HG03060 (cell line): Measurements from ENCODE around the gene GET3.

Experiments used
- ATAC-seq: cut with Tn5 transposase; IDR thresholded peaks from one replicate; pipeline ENCODE4 v1.9.1; 2021; ENCODE audit warnings: low read depth, moderate number of reproducible peaks; ENCODE audit not compliant: unreplicated experiment

The GET3 gene

DNA sequence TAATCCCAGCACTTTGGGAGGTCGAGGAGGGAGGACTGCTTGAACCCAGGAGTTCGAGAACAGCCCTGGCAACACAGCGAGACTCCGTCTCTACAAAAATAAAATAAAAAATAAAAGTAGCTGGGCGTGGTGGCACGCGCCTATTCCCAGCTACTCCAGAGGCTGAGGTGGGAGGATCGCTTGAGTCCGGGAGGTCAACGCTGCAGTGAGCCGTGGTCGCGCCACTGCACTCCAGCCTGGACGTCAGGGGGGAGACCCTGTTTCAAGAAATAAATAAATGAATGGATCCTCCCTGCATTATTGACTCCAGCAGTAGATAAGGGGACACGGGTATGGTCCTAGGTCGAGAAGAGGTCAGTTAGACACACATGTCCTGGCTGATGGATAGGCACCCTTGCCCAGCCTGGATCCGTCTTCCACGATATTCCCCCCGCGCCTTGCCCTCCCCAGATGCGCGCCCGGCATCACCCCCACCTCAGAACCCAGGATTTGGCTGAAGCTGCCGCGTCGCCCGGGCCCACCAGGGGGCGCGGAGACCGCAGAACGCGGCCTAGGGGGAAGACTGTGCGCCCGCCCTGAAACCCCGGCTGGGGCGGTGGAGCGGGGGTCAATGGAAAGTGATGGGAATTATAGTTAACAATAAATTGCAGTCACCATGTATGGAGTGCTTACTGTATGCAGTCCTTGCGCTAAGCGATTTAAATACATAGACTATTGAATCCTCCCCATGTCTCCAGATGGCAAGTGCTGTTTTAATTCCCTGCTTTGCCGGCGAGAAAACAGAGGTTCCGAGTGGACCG is 40.1 kb downstream of the GET3 start:
- no peak for ATAC-seq

DNA sequence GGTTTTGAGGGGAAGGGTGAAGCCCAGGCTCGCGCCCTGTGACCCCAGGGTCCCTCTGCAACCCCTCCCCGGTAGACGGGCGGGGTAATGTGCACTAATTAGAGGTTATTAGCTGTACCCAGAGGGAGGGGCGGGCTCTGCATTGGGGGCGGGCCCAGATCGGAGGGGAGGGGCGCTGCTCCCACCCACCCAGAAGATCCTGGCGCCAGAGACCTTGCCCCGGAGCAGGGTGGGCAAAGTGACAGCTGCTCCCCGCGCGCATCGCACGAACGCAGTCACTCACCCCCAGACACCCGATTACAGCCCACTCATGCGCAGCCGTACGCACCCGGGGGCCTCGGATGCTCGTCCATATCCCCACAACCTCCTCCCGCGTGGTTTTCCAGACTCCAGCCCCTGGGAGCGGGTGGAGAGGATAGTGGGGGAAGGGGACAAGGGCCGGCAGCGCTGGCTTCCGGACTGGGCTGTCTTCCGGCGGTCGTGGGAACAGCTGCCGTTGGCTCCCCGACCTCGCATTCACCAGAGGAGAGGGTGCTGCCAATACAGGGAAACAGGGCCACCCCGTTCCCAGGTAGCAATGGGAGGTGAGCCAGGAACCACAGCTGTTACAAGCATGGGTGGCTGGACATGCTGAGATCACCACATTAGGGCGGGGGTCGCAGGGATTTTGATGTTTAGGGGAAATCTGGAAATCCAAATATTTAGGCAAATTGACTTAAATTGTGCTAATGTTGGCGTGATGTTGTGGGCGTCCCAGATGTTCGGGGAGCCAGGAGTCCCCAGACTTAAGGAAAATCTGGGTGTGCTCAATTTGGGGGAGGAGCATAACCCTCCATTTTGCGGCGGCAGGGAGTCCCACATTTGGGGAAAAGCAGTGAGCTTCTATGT is 41.0 kb downstream of the GET3 start:
- no peak for ATAC-seq

DNA sequence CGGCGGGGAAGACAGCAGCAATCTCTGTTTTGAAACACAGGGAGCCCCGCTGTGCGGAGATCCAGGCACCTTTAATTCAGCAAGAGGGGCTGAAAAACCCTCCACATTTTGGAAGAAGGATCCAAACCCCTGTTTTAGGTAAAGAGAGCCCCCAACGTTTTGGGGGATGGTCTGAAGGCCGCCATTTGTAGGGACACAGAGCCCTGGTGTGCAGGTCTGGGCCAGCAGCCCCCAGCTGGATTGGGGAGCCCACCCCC is 41.5 kb downstream of the GET3 start:
- ATAC-seq, result no peak

DNA sequence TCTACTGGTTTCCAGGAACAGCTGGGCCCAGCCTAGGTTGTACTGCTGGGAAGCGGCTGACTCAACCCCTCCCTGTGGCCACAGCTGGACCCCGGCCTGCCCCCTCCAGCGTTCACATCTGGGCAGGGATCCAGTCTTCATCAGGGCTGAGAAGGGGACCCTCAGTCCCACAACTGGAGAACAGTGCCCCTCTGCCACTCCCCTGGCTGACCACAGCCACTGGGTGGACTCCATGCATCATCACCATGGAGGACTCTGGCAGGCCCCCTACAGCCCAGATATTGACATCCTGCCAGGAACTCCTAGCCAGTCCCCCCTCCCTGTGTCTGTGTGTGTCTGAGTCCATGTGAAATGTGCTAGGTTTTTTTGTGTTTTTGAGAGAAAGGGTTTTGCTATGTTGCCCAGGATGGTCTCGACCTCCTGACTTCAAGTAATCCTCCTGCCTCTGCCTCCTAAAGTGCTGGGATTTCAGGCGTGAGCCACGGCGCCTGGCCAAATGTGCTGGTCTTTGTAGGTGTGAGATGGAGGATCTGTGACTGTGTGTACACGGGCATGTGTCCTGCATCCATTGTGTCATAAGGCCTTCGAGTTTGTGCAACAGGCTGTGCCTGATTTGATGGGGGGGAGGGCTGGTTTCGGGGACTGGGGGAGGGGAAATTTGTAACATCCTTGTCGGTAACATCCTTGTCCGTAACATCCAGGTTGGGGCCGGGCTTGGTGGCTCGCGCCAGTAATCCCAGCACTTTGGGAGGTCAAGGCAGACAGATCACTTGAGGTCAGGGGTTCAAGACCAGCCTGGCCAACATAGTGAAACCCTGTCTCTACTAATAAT is 42.1 kb downstream of the GET3 start:
- ATAC-seq, result no peak

DNA sequence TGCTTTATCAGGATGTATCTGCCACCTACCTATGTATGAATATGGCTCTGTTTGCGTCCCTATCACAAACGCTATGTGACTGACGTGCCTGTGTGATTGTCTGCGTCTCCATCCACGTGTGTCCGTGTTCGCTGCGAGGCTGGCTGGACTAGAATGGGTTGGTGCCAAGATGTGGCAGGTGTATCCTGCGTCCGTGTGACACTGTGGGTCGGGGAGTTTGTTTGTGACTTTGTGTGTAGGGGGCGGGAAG is 44.8 kb downstream of the GET3 start:
- no peak for ATAC-seq

DNA sequence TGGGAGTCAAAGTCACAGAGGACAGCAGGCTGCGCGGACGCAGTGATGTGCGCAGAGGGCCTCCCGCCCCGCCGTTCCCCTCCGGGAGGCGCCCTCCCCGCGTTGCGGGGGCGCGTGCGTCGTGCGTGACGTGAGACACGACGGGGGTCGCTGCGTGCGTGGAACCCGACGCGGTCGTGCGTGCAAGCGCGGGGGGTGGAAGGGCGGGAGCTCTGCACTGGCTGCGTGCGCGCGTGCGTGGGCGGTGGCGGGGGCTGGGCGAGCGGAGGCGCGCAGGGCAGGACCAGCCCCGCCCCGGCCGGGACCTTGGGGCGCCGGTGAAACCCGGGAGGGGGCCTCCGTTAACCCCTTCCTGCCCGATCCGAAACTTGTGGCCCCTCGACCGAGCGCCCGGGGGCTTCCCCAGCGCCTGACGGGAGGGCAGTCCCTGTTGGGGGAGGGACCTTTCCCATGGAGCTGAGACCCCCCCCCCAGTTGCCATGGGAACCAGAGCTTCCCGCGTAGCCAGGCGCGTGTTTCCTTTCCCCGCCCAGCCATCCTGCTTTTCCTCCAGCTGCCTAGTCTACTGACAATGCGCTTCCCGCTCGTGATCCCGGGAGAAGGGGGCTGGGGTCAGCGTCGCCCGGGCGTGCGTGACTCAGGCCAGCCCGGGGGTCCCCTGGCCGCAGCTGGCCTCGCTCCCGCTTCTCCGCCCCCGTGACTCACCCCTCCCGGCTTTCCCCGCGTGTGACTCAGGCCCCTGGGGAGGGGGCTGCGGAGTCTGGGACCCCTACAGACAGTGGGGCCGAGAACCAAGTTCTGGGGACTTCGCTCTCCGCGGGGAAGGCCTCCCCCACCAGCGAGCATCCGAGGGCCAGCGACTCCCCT is 45.4 kb downstream of the GET3 start:
- no peak for ATAC-seq

DNA sequence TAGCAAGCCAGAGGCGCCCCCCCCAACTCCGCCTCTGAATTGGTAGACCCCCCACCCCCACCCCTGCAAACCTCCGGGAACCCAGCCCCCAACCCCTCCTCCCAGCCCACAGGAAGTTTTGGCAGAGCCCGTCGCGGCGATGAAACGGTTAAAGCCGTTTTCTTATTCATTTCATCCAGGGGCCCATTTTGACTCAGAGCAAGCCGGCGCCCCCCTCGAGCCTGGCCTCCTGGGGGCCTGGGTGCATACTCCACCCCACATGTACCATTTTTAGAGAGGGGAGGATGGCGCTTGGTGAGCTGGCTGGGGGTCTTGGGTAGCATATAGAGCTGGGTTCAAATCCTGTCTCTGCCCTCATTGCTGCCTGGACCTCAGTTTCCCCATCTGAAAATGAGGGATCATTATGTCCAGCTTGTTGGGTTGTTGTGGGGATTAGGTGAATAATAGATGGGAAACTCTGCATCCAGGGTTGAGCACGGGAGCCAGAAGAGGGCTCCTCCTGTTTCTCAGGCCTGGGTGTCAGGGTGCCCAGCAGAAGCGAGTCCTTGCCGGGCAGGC is 46.1 kb downstream of the GET3 start:
- ATAC-seq, result no peak

DNA sequence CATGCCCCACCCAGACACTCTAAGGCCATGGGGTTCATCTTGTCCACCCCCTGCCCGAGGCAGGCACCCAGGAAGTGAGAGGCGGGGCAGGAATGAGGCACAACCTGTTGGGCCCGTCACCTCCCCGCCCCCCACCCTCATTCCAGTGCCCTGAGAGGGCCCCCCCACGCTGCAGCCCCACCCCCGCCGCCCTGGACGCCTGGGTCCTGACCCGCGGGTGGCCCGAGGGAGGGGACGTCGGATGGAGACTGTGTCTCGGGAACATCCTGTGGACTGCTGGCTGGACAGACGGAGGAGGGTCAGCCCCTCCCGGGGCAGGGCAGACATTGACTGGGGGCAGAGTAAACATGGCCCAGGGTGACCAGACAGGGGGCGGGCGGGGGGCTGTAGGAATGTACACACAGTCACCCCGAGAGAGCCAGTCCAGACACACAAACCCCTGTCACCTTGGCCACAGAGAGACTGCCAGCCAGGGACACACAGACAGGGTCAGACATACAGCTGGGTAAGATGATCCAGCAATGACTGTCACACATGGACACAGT is 46.6 kb downstream of the GET3 start:
- ATAC-seq, result no peak

DNA sequence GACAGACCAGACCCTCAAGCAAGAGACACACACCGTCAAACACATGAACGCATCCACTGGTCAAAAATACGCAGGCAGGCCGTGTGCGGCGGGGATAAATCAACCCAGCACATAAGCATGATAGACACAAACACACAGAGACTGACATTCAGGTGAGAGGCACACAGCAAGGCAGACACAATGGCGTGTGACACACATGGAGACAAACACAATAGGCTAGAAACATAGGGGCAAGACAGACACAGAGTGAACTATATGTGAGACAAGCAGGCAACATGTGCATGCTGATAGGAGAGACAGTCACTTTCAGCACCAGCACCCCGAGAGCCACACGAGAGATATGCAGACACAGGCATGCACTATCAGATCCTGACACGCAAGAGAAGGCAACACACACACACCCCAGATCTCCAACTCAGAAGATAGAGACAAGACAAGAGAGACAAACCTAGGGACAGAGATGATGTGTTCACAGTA is 47.1 kb downstream of the GET3 start:
- ATAC-seq, result no peak

DNA sequence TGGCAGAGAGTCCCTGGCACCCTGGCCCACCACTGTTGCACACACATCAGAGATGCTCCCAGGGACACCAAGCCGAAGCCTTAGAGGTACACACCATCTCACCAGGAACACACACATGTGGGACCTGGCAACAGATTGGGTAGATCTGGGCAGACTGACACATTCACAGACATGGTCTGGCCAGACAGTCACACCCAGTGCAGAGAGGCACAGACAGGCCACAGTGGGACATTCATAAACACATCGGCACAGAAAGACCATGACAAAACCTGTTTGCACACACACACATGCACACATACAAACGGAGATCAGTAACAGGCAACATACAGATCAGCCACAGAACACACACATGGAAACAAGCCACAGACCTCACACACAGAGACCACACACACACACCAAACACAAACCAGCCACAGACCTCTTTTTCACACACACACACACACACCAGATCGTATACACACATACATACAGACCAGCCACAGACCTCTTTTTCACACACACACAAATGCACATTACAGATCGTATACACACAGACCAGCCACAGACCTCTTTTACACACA is 47.7 kb downstream of the GET3 start:
- no peak for ATAC-seq

DNA sequence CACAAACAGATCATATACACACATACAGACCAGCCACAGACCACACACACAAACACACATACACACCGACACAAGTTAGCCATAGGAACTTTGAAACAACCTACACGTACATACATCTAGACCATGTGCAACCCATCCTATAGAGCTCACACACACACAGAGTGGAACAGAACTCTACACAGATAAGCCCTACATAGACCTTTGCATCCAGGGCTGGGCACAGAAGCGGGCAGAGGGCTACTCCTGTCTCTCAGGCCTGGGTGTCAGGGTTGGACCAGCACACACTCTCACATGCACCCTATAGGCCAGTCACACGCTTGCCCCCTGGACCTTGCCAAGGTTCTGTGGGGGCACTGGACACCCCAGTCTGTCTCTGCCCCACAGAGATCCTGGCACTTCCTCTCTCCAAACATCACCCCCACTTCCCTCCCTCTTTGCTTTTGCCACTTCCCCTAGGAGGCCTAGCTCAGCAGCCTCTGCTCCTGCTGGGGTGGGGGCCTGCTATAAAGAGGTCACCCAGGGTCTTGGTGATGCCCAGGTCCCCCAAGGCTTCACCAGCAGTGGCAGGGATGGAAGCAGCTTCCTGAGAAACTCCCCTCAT is 48.2 kb downstream of the GET3 start:
- ATAC-seq, result no peak

DNA sequence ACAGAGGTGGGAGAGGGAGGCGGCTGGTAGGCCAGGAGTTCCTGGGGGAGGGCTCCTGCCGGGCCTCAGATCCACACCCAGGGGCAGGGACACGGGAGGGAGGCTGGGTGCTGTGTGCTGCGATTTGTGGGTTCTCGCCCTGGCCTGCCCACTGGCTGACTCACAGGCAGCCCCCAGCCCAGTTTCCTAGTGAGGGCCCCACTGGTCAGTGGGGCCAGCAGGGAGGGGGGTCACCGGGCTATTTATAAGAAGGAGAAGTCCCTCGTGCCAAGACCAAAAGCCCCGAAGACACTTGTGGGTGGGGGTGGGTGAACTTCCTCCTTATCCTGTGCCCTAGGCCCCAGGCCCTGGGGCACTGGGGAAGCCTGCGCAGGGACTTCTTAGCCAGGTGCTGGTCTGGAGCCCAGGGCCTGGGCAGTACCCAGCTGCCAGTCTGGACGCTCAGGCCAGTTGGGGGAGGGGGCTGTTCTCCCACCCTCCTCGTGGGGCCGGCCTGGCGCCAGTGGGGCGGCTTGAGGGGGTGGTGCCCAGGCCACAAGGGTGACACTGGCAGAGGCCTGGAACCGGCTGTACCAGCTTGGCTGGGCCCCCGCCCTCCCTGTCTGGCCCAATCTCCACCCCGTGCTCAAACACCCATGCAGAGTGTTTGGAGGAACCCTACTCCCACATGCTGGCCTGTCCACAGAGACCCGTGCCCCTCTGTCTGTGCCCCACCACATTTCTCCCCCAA is 49.0 kb downstream of the GET3 start:
- no peak for ATAC-seq

DNA sequence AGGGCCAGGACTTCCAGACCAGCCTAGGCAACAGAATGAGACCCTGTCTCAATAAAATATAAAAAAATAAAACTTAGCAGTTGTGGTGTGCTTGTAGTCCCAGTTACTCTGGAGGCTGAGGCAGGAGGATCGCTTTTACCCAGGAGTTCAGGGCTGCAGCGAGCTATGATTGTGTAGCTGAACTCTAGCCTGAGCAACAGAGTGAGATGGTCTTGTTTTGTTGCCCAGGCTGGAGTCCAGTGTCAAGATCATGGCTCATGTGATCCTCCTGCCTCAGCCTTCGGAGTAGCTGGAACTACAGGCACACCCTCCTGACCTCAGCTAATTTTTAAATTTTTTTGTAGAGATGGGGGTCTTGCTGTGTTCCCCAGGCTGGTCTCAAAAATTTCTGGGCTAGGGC is 49.7 kb downstream of the GET3 start:
- ATAC-seq, result no peak

DNA sequence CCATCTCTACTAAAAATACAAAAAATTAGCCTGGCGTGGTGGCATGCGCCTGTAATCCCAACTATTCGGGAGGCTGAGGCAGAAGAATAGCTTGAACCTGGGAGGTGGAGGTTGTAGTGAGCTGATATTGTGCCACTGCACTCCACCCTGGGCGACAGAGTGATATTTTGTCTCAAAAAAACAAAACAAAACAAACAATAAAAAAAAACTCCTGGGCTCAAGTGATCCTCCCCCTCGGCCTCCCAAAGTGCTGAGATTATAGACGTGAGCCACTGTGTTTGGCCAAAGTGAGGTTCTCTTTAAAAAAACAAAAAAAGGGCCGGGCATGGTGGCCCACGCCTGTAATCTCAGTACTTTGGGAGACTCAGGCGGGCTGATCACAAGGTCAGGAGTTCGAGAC is 50.2 kb downstream of the GET3 start:
- ATAC-seq, result no peak

DNA sequence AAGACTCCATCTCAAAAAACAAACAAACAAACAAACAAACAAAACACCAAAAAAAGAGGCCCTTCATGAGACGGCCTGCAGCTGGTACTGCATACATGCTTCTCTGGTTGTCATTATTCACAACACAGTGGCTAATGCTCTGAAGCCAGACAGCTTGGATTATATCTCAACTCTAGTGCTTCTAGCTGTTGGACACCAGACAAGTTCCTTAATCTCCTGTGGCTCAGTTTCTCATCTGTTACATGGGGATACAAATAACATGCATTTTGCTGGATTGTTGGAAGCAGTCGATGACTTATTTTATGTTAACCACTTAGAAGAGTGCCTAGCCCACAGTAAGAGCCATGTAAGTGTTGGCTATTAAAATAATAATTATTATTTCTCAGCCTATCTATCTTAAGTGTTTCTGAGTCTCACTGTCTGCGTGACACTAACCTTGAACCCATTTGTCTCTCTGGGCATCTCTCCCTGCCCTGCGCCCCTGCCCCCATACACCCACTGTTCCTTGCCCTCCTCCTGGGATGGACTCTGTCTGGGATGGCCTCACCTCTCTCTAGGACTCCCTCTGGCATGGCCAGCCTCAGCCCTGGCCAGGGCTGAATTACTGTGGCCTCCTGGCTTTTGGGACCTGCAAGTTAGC is 50.9 kb downstream of the GET3 start:
- no peak for ATAC-seq

DNA sequence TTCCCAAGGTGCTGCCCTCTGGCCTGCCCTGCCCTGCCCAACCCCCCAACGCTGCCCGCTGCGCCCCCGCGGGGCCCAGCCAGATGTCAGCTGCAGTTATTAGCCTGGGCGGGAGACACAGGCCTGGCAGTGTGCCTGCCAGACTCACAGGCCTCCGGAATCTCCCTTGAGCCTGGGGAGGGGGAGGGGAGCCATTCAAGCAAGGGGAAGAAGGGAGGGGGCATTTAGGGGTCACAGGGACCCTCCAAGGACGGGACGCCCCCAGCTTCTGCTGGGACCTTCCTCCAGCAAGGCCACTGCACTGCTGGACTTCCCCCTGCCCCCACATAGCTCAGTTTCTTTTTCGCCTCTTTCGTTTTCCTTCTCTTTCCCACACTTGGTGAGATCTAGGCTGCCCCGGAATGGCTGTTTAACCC is 51.4 kb downstream of the GET3 start:
- no peak for ATAC-seq

DNA sequence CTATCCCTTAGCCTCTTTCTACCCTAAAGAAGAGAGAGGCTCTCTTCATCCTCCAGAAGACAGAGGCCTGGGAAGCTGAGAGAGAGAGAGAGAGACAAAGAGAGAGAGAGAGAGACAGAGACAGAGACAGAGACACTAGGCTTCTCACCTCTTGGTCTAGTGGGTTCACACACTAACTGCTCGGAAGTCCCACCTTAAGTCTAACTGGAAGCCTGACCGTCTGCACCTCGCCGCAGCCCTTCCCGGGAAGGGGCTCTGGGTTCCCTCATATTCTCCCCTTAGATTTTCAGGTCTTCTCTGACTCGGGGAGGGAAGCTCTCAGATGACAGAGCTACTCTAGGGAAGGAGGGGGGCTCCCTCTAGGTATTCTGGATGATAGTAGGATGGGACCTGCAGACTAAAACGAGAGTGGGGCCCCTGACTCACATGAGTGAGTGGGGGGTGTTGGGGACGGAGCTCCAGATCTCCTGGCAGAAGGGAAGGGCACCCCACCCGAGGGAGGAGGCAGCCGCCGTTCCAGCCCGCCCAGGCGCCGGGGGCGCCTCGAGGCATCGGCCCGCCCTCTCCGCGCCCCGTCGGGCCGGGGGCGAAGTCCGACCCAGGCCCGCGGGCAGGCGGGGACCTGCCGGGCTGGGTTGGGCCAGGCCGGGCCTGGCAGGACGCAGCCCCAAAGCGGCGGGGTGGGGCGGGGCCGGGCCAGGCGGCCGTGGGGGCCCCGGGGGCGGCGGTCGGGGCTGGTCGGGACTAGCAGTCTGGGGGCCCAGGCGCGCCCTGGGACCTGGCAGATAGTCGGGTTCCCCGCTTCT is 52.0 kb downstream of the GET3 start:
- ATAC-seq, result no peak
